A549 (cell line): Measurements from ENCODE around the gene LGI2. TPM values are rescaled to one million over a fixed set of nuclear protein-coding genes. Genes with fewer than 3 reads are reported as not detected.
A peak's percentile ranks its signal among the peaks of the same experiment; 100 is the strongest.

Experiments
- ATAC-seq, 2 experiments: fragments of 200-7000 bp in 1 of 2; fragments of >200 bp in 1 of 2; cut with Nextera tagmentation in 1 of 2; cut with Tn5 transposase in 1 of 2; 3 replicates each; pipeline versions ENCODE4 v1.8.0 to v1.9.1; 2018 to 2020; ENCODE audit warnings: mild to moderate bottlenecking in 1 of 2, moderate library complexity in 1 of 2
- CTCF ChIA-PET: fragments of 300-600 bp; sonication (Branson Sonifier 250); formaldehyde crosslinking; extraction: SDS; loops from one replicate; lab custom pipeline; 2021; ENCODE audit warnings: antibody characterized with exemption, inconsistent platforms; lab: Yijun Ruan, JAX
- POLR2A ChIA-PET: fragments of 350-600 bp; formaldehyde crosslinking; extraction: SDS; loops from one replicate; lab custom pipeline; 2021; ENCODE audit warnings: antibody characterized with exemption, inconsistent platforms; lab: Yijun Ruan, JAX
- DNase-seq, 2 experiments: peaks; one replicate each; pipeline versions ENCODE4 v3.0.0 to v3.0.0-alpha.2; 2011 to 2016; ENCODE audit warnings: low read depth in 1 of 2, low spot score in 1 of 2
- FAIRE-seq: peaks from 2 replicates; lab custom pipeline; 2011; peaks lifted over from hg19 to GRCh38; lab: Jason Lieb, UNC
- H3K27ac ChIP-seq, 2 experiments: fragments of >200 bp; sonication (Bioruptor Twin); formaldehyde crosslinking; 3 replicates each; pipeline ENCODE4 v1.5.1; 2016 to 2017
- H3K4me1 ChIP-seq: fragments of >200 bp; sonication (Bioruptor Twin); formaldehyde crosslinking; 3 replicates; pipeline ENCODE4 v1.6.1; 2016
- H3K4me2 ChIP-seq: fragments of >200 bp; sonication (Bioruptor Twin); formaldehyde crosslinking; 3 replicates; pipeline ENCODE4 v1.6.1; 2016
- H3K4me3 ChIP-seq: fragments of >200 bp; sonication (Bioruptor Twin); formaldehyde crosslinking; 3 replicates; pipeline ENCODE4 v1.5.1; 2016
- H3K9me3 ChIP-seq: fragments of >200 bp; sonication (Bioruptor Twin); formaldehyde crosslinking; 3 replicates; pipeline ENCODE4 v1.6.1; 2016
- CBX2 ChIP-seq: fragments of 200-600 bp; sonication (generic); IDR thresholded peaks from 2 replicates; pipeline ENCODE4 v1.6.1; 2016; ENCODE audit warnings: low read depth, mild to moderate bottlenecking, borderline replicate concordance
- CBX8 ChIP-seq: fragments of 200-600 bp; sonication (generic); IDR thresholded peaks from 2 replicates; pipeline ENCODE4 v1.6.1; 2016
- CEBPB ChIP-seq, 2 experiments: fragments of >200 bp in 1 of 2; sonication (Bioruptor Twin) in 1 of 2; formaldehyde crosslinking in 1 of 2; IDR thresholded peaks; 2 replicates each; pipeline ENCODE4 v1.6.1; 2012 to 2016
- CHD2 ChIP-seq: fragments of 150-350 bp; IDR thresholded peaks from 2 replicates; pipeline ENCODE4 v1.6.1; 2014; ENCODE audit warnings: low read length; ENCODE audit not compliant: partially characterized antibody
- EHMT2 ChIP-seq: fragments of 200-600 bp; sonication (generic); IDR thresholded peaks from 2 replicates; pipeline ENCODE4 v1.6.1; 2016; ENCODE audit warnings: antibody characterized with exemption, low read depth, mild to moderate bottlenecking, moderate library complexity
- ESRRA ChIP-seq: fragments of 150-350 bp; IDR thresholded peaks from 2 replicates; pipeline ENCODE4 v1.6.1; 2014; ENCODE audit warnings: mild to moderate bottlenecking, low read length, borderline replicate concordance
- FOSL2 ChIP-seq, 2 experiments: fragments of 450-650 bp in 1 of 2; fragments of >200 bp in 1 of 2; sonication (Bioruptor Twin) in 1 of 2; formaldehyde crosslinking; IDR thresholded peaks; 2 replicates each; pipeline versions ENCODE4 v1.5.0 to v1.6.1; 2016 to 2020; ENCODE audit warnings: mild to moderate bottlenecking in 1 of 2, moderate library complexity in 1 of 2
- JUN ChIP-seq, 2 experiments: fragments of >200 bp; sonication (Bioruptor Twin); formaldehyde crosslinking; IDR thresholded peaks; 2 replicates in 1 of 2; 3 replicates in 1 of 2; pipeline ENCODE4 v1.6.1; 2016 to 2017
- JUNB ChIP-seq: fragments of >200 bp; sonication (Bioruptor Twin); formaldehyde crosslinking; IDR thresholded peaks from 2 replicates; pipeline ENCODE4 v1.6.1; 2016
- MAFK ChIP-seq: fragments of 450-650 bp; IDR thresholded peaks from 2 replicates; pipeline ENCODE4 v1.6.1; 2014; ENCODE audit not compliant: partially characterized antibody
- MAZ ChIP-seq: fragments of 150-350 bp; IDR thresholded peaks from 2 replicates; pipeline ENCODE4 v1.6.1; 2014; ENCODE audit warnings: antibody characterized with exemption, low read depth, low read length, borderline replicate concordance
- MYC ChIP-seq: IDR thresholded peaks from 2 replicates; pipeline ENCODE4 v1.6.1; 2012; ENCODE audit warnings: mild to moderate bottlenecking, inconsistent platforms, low read length, improper control_type of control experiment, borderline replicate concordance
- NFE2L2 ChIP-seq: fragments of 150-350 bp; conservative IDR thresholded peaks from 2 replicates; pipeline ENCODE4 v1.6.1; 2014; ENCODE audit warnings: low read length
- NPAS2 ChIP-seq: fragments of 250-450 bp; sonication (Bioruptor Pico); IDR thresholded peaks from 2 replicates; pipeline ENCODE4 v1.8.0; 2022; ENCODE audit warnings: mild to moderate bottlenecking, moderate library complexity, borderline replicate concordance
- NR3C1 ChIP-seq: fragments of >200 bp; sonication (Bioruptor Twin); formaldehyde crosslinking; IDR thresholded peaks from 3 replicates; pipeline ENCODE4 v1.6.1; 2017
- RNF2 ChIP-seq: fragments of 200-600 bp; sonication (generic); IDR thresholded peaks from 2 replicates; pipeline ENCODE4 v1.6.1; 2016; ENCODE audit warnings: low read depth, mild to moderate bottlenecking, antibody characterized with exemption, moderate library complexity, borderline replicate concordance
- SMC3 ChIP-seq: fragments of >200 bp; sonication (Bioruptor Twin); formaldehyde crosslinking; IDR thresholded peaks from 3 replicates; pipeline ENCODE4 v1.6.1; 2018; ENCODE audit warnings: inconsistent platforms
- TP53 ChIP-seq: fragments of 250-450 bp; sonication (Bioruptor Pico); IDR thresholded peaks from 2 replicates; pipeline ENCODE4 v1.5.0; 2021; ENCODE audit warnings: mild to moderate bottlenecking, moderate library complexity
- WGBS: methylation state at CpG from one replicate; pipeline ENCODE4 v1.1.6; 2017; ENCODE audit errors: missing lambda C conversion rate; 5-methylcytosine and 5-hydroxymethylcytosine counted together
- polyA plus RNA-seq, 4 experiments: library from polyadenylated mRNA; depleted of rRNA in 3 of 4; stranded (reverse); fragments of >200 nt; fragmentation: RNase III in 1 of 4; extraction: RNeasy Plus Mini Kit Qiagen cat#74134 plus additional on column Dnase treatment in 1 of 4; gene quantifications; 2 replicates in 3 of 4; 3 replicates in 1 of 4; pipeline ENCODE4 v1.2.3, GENCODE V29; 2011 to 2017
- TF ChIP-seq, protein P1 (sequence below): fragments of 250-450 bp; sonication (Bioruptor Pico); IDR thresholded peaks from 2 replicates; pipeline ENCODE4 v1.5.0; 2020; ENCODE audit warnings: low read depth, mild to moderate bottlenecking, moderate library complexity
- TF ChIP-seq, protein P2 (sequence below): fragments of >200 bp; sonication (Bioruptor Twin); formaldehyde crosslinking; IDR thresholded peaks from 2 replicates; pipeline ENCODE4 v1.6.1; 2016
- TF ChIP-seq, protein P3 (sequence below): fragments of 200-600 bp; sonication (generic); IDR thresholded peaks from 2 replicates; pipeline ENCODE4 v1.6.1; 2016; ENCODE audit warnings: antibody characterized with exemption, mild to moderate bottlenecking, moderate library complexity
- TF ChIP-seq, protein P4 (sequence below): fragments of 150-350 bp; IDR thresholded peaks from 2 replicates; pipeline ENCODE4 v1.6.1; 2014; ENCODE audit warnings: low read depth, mild to moderate bottlenecking, low read length

LGI2 gene
- polyA plus RNA-seq, 2 of the 4 experiments (the other 2 are of a cell fraction), result 0.05 to 0.14 TPM

DNA sequence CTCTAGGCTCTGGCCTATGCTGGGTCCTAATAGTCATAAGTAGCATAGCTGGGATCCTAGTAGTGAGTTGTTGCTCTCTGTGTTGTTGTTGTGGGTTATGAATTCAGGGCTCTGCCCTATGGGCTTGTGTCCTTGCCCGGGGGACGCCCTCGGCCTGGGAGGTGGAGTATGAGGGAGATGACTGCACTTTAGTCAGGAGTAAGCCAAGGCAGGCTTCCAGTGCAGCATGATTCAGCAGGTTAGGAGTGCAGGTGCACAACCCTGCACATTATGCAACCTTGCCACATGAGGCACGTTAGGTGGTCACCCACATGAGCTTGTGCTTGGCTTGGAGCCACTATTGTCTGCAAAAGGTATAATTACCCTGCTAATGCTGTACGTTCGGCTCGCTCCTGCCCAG lies 59.6 kb downstream of the LGI2 start:
- H3K27ac ChIP-seq, result peak overlapping the region in 1 of 2 experiments; percentile 33; a peak in 1 of 6 replicates
- no peak overlapping the region for H3K4me3 ChIP-seq
- CTCF ChIA-PET, result no interaction called here
- 66% methylated on average over 7 of the region's 7 CpGs for WGBS
- TF ChIP-seq, protein P1, sequence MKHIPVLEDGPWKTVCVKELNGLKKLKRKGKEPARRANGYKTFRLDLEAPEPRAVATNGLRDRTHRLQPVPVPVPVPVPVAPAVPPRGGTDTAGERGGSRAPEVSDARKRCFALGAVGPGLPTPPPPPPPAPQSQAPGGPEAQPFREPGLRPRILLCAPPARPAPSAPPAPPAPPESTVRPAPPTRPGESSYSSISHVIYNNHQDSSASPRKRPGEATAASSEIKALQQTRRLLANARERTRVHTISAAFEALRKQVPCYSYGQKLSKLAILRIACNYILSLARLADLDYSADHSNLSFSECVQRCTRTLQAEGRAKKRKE, result no peak
- TF ChIP-seq CBX8 (no peak), NPAS2 (CRISPR knock-in tag) (no peak), ESRRA (no peak), CEBPB (IDR thresholded peaks at IDR 0.05) (no peak), FOSL2 (IDR thresholded peaks at IDR 0.05) (no peak), FOSL2 (CRISPR knock-in tag; IDR thresholded peaks at IDR 0.05) (no peak), NR3C1 (no peak), CHD2 (no peak), JUNB (no peak), NFE2L2 (no peak), MYC (no peak), MAZ (no peak), RNF2 (no peak), SMC3 (no peak)
- TF ChIP-seq, protein P2, sequence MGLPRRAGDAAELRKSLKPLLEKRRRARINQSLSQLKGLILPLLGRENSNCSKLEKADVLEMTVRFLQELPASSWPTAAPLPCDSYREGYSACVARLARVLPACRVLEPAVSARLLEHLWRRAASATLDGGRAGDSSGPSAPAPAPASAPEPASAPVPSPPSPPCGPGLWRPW, result no peak
- TF ChIP-seq, protein P3, sequence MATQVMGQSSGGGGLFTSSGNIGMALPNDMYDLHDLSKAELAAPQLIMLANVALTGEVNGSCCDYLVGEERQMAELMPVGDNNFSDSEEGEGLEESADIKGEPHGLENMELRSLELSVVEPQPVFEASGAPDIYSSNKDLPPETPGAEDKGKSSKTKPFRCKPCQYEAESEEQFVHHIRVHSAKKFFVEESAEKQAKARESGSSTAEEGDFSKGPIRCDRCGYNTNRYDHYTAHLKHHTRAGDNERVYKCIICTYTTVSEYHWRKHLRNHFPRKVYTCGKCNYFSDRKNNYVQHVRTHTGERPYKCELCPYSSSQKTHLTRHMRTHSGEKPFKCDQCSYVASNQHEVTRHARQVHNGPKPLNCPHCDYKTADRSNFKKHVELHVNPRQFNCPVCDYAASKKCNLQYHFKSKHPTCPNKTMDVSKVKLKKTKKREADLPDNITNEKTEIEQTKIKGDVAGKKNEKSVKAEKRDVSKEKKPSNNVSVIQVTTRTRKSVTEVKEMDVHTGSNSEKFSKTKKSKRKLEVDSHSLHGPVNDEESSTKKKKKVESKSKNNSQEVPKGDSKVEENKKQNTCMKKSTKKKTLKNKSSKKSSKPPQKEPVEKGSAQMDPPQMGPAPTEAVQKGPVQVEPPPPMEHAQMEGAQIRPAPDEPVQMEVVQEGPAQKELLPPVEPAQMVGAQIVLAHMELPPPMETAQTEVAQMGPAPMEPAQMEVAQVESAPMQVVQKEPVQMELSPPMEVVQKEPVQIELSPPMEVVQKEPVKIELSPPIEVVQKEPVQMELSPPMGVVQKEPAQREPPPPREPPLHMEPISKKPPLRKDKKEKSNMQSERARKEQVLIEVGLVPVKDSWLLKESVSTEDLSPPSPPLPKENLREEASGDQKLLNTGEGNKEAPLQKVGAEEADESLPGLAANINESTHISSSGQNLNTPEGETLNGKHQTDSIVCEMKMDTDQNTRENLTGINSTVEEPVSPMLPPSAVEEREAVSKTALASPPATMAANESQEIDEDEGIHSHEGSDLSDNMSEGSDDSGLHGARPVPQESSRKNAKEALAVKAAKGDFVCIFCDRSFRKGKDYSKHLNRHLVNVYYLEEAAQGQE, result no peak
- H3K9me3 ChIP-seq, result no peaks in the 10 kb centered on the region
- POLR2A ChIA-PET, result no interaction called here
- H3K4me2 ChIP-seq, result no peak overlapping the region
- DNase-seq, result no peak
- peaks cover 24% of the 10 kb centered on the region for H3K4me1 ChIP-seq
- no peak for ATAC-seq
- FAIRE-seq, result no peak

DNA sequence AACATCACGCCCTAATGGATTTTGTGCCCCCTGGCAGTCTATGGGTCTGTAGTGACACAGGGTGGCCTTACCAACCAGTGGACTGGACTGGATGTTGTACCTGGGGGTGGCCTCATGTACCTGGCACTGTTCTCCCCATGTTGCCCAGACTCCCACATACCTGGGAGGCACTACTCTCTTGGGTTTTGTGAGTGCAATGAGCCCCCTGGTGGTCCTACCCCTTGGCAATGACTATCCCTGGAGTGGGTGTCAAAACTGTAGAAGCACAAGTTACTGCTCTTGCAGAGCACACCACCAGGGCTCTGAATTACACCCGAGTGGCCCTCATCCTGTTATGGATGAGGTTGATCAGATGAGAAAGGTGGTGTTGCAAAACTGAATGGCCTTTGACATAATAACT lies 60.1 kb downstream of the LGI2 start:
- CTCF ChIA-PET, result interaction anchor here (2.0 kb wide), 1 partner anchor 9 kb away, joined by 9 read pairs; no protein-coding TSS in a partner anchor
- WGBS, result 41% methylated on average over 2 of the region's 2 CpGs
- TF ChIP-seq CBX2 (no peak), CHD2 (no peak), TP53 (no peak), JUNB (no peak), SMC3 (no peak), JUN (IDR thresholded peaks at IDR 0.05) (no peak), EHMT2 (no peak), MAFK (no peak), FOSL2 (IDR thresholded peaks at IDR 0.05) (no peak), FOSL2 (CRISPR knock-in tag; IDR thresholded peaks at IDR 0.05) (no peak)
- TF ChIP-seq, protein P4, sequence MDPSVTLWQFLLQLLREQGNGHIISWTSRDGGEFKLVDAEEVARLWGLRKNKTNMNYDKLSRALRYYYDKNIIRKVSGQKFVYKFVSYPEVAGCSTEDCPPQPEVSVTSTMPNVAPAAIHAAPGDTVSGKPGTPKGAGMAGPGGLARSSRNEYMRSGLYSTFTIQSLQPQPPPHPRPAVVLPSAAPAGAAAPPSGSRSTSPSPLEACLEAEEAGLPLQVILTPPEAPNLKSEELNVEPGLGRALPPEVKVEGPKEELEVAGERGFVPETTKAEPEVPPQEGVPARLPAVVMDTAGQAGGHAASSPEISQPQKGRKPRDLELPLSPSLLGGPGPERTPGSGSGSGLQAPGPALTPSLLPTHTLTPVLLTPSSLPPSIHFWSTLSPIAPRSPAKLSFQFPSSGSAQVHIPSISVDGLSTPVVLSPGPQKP, result no peak
- TF ChIP-seq, protein P3, result no peak

More for the DNA sequence above, 60.1 kb downstream of the LGI2 start:
- Histone ChIP-seq H3K9me3 (peaks cover 3% of the 10 kb centered on the region; the same call in 1 of the 3 replicates), H3K4me3 (no peak overlapping the region), H3K27ac (no peak overlapping the region), H3K4me1 (peaks cover 24% of the 10 kb centered on the region), H3K4me2 (no peak overlapping the region)
- FAIRE-seq, result no peak
- no peak for DNase-seq
- POLR2A ChIA-PET, result no interaction called here
- ATAC-seq, result no peak
